OCI-LY7 (cell line): Measurements from ENCODE around the gene RELN. TPM values are rescaled to one million over a fixed set of nuclear protein-coding genes. Genes with fewer than 3 reads are reported as not detected.

Source experiments
- BruUV-seq: library from RNA; stranded (reverse); fragments of 400-500 nt; replicated peaks from 2 replicates; lab custom pipeline; 2021; lab: Mats Ljungman, UMichigan
- CTCF ChIA-PET: fragments of 300-600 bp; sonication (Branson Sonifier 250); formaldehyde crosslinking; loops from one replicate; lab custom pipeline; 2022; ENCODE audit warnings: antibody characterized with exemption; ENCODE audit not compliant: unreplicated experiment; lab: Charles Lee
- POLR2A ChIA-PET: fragments of 300-600 bp; sonication (Branson Sonifier 250); formaldehyde crosslinking; loops from one replicate; lab custom pipeline; 2022; ENCODE audit warnings: antibody characterized with exemption; lab: Charles Lee
- DNase-seq: peaks from one replicate; pipeline ENCODE4 v3.0.0-alpha.2; 2015; ENCODE audit warnings: low spot score
- H2AFZ ChIP-seq: fragments of 200-600 bp; sonication (generic), shearing (Covaris generic); 2 replicates; pipeline ENCODE4 v1.6.1; 2014; ENCODE audit warnings: mild to moderate bottlenecking, antibody characterized with exemption, low read length, moderate library complexity
- H3K27ac ChIP-seq: fragments of 200-600 bp; sonication (generic); 2 replicates; pipeline ENCODE4 v1.5.1; 2014; ENCODE audit warnings: mixed run types, low read depth, mild to moderate bottlenecking, moderate library complexity, low read length, inconsistent platforms; ENCODE audit not compliant: poor library complexity, severe bottlenecking
- H3K36me3 ChIP-seq: fragments of 200-600 bp; sonication (generic); 2 replicates; pipeline ENCODE4 v1.6.1; 2014; ENCODE audit warnings: mild to moderate bottlenecking, antibody characterized with exemption, low read length, moderate library complexity, mixed read lengths; ENCODE audit not compliant: insufficient read depth
- H3K4me1 ChIP-seq: fragments of 200-600 bp; sonication (generic); 2 replicates; pipeline ENCODE4 v1.5.1; 2014; ENCODE audit warnings: mild to moderate bottlenecking, low read length; ENCODE audit not compliant: insufficient read depth, poor library complexity, severe bottlenecking
- H3K4me2 ChIP-seq: fragments of 200-600 bp; sonication (generic); 2 replicates; pipeline ENCODE4 v1.6.1; 2014; ENCODE audit warnings: mild to moderate bottlenecking, low read length
- H3K4me3 ChIP-seq: fragments of 200-600 bp; sonication (generic); 2 replicates; pipeline ENCODE4 v1.5.1; 2014; ENCODE audit warnings: mild to moderate bottlenecking, low read depth, low read length; ENCODE audit not compliant: poor library complexity, severe bottlenecking
- H3K79me2 ChIP-seq: fragments of 200-600 bp; sonication (generic); 2 replicates; pipeline ENCODE4 v1.6.1; 2016; ENCODE audit warnings: low read depth, mild to moderate bottlenecking, low read length, moderate library complexity, mixed read lengths; ENCODE audit not compliant: insufficient read depth
- H3K9me2 ChIP-seq: fragments of 200-600 bp; sonication (generic); 2 replicates; pipeline ENCODE4 v1.6.1; 2016; ENCODE audit warnings: mild to moderate bottlenecking, low read length, mixed read lengths; ENCODE audit not compliant: insufficient read depth
- H3K9me3 ChIP-seq: fragments of 200-600 bp; sonication (generic); 2 replicates; pipeline ENCODE4 v1.6.1; 2014; ENCODE audit warnings: mild to moderate bottlenecking, mixed run types, low read length, mixed read lengths
- H4K20me1 ChIP-seq: fragments of 200-600 bp; sonication (generic); 2 replicates; pipeline ENCODE4 v1.6.1; 2014; ENCODE audit warnings: mild to moderate bottlenecking, antibody characterized with exemption, low read length, moderate library complexity, mixed read lengths; ENCODE audit not compliant: insufficient read depth
- CTCF ChIP-seq: fragments of 200-600 bp; sonication (generic); conservative IDR thresholded peaks from 2 replicates; pipeline ENCODE4 v1.5.1; 2014; ENCODE audit warnings: mild to moderate bottlenecking, antibody characterized with exemption, low read length, moderate library complexity, mixed read lengths
- EZH2phosphoT487 ChIP-seq: fragments of 200-600 bp; sonication (generic); IDR thresholded peaks from 2 replicates; pipeline ENCODE4 v1.6.1; 2018; ENCODE audit warnings: low read depth, borderline replicate concordance, mild to moderate bottlenecking, mixed run types, antibody characterized with exemption, low read length, moderate library complexity, mixed read lengths
- intact Hi-C: fragments of 100-400 bp; cut with micrococcal nuclease; formaldehyde crosslinking; loops from one replicate; pipeline ENCODE4 v1.10.0; 2022; ENCODE audit not compliant: unreplicated experiment
- total RNA-seq, 2 experiments: library from RNA; depleted of rRNA in 1 of 2; stranded (reverse); fragments of >200 nt in 1 of 2; shearing (Covaris generic) in 1 of 2; gene quantifications; 2 replicates each; pipeline ENCODE4 v1.2.3, GENCODE V29; 2014 to 2022

The RELN gene
- total RNA-seq, 2 experiments from 2014 or later: not detected

- ChIA-PET CTCF (no interaction called here), POLR2A (interaction anchor here (0.6 kb wide), 1 partner anchor 81 kb away, joined by 3 read pairs; no protein-coding TSS in a partner anchor)
- Histone ChIP-seq H3K4me3 (no peak overlapping the region), H3K36me3 (no peaks in the 10 kb centered on the region), H2AFZ (no peak overlapping the region), H3K4me1 (no peaks in the 10 kb centered on the region), H3K27ac (no peak overlapping the region), H3K79me2 (no peaks in the 10 kb centered on the region), H3K9me3 (no peaks in the 10 kb centered on the region), H3K9me2 (no peaks in the 10 kb centered on the region), H4K20me1 (no peaks in the 10 kb centered on the region), H3K4me2 (no peak overlapping the region)
- intact Hi-C loops: no loop called here
- BruUV-seq: no TSS peak
- DNase-seq: no peak
- no peak for TF ChIP-seq CTCF
Measured at GRCh38 chr7:103972779-103973434, 16.6 kb downstream of the RELN start.

DNA sequence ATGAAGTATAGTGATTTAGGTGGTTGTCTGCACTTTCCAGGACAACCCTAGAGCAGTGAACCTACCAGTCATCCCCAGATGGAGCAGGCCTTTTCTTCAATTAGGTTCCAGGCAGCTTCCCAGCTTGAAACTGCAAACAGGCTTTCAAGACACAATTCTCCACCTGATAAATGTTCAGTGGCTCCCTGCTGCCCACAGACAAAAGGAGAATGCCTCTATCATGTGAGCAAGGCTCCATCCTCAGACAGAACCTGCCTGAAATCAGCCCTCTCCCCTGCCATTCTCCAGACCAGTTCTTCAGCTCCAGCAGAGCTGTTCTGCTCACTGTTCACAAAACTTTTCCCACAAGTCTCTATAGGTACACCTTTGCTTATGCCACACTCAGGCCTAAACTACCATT lies 22.1 kb downstream of the RELN start:
- DNase-seq: no peak
- CTCF ChIA-PET: no interaction called here
- Histone ChIP-seq H3K4me3 (no peak overlapping the region), H3K9me2 (no peaks in the 10 kb centered on the region), H3K79me2 (no peaks in the 10 kb centered on the region), H4K20me1 (no peaks in the 10 kb centered on the region), H3K36me3 (no peaks in the 10 kb centered on the region), H3K9me3 (no peaks in the 10 kb centered on the region), H3K4me2 (no peak overlapping the region), H3K4me1 (no peaks in the 10 kb centered on the region), H3K27ac (no peak overlapping the region), H2AFZ (no peak overlapping the region)
- no peak for TF ChIP-seq CTCF
- no peak for TF ChIP-seq EZH2phosphoT487
- no TSS peak for BruUV-seq
- intact Hi-C loops: no loop called here
- POLR2A ChIA-PET: no interaction called here

DNA sequence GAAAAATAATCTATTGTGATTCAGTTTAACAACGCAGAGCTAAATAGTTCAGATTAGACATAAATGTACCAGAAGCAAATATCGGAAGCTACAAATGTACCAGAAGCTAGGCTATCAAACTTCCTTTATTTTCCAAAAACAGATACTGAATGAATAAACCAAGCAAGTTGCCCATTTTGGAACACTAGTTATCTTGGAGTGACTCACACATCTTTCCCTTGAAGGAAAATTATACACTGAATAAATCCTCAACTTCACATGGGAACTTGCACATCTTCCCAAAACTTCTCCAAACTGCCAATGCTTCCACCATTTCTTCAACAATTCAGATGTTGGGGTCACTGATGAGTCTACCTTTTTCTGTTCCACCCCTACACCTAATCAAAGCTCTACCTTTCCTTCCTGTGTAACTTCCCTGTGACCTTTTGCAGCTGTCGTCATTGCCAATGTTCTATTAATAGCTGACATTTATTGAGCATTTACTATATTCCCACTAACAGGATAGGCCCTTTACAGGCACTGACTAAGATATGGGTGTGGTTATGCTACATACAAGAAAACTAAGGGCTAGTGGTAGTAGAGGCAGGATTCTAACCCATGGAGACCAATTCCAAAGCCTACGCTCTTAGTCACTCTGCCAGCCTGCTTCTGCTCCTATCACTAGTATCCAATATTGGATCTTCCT lies 22.7 kb downstream of the RELN start:
- Histone ChIP-seq H3K4me2 (no peak overlapping the region), H3K9me2 (no peaks in the 10 kb centered on the region), H2AFZ (no peak overlapping the region), H3K27ac (no peak overlapping the region), H3K79me2 (no peaks in the 10 kb centered on the region), H3K4me1 (no peaks in the 10 kb centered on the region), H4K20me1 (no peaks in the 10 kb centered on the region), H3K9me3 (no peaks in the 10 kb centered on the region), H3K4me3 (no peak overlapping the region), H3K36me3 (no peaks in the 10 kb centered on the region)
- no peak for TF ChIP-seq CTCF
- no peak for DNase-seq
- CTCF ChIA-PET: no interaction called here
- intact Hi-C loops: no loop called here
- no TSS peak for BruUV-seq
- POLR2A ChIA-PET: no interaction called here
